GM12878 (cell line): ENCODE results near the gene GNAQ. TPM values are rescaled to one million over a fixed set of nuclear protein-coding genes. Genes with fewer than 3 reads are reported as not detected.

Source experiments
- ATAC-seq: fragments of 200-7000 bp; cut with Tn5 transposase; 3 replicates; pipeline ENCODE4 v1.9.1; 2020; ENCODE audit warnings: mild to moderate bottlenecking, moderate library complexity
- BruUV-seq: library from RNA; stranded (reverse); fragments of 400-500 nt; replicated peaks from 2 replicates; lab custom pipeline; 2021; lab: Mats Ljungman, UMichigan
- CTCF ChIA-PET: fragments of 300-600 bp; sonication (Branson Sonifier 250); formaldehyde crosslinking; extraction: SDS; loops from one replicate; lab custom pipeline; 2021; ENCODE audit warnings: inconsistent platforms; lab: Yijun Ruan, JAX
- POLR2A ChIA-PET: fragments of 350-600 bp; formaldehyde crosslinking; extraction: SDS; loops from one replicate; lab custom pipeline; 2021; ENCODE audit warnings: inconsistent platforms; lab: Charles Lee
- RAD21 ChIA-PET: fragments of 300-600 bp; sonication (Branson Sonifier 250); formaldehyde crosslinking; loops from one replicate; lab custom pipeline; 2023; ENCODE audit warnings: antibody characterized with exemption; ENCODE audit not compliant: unreplicated experiment; lab: Charles Lee
- SMC1A ChIA-PET: fragments of 300-600 bp; sonication (Branson Sonifier 250); formaldehyde crosslinking; loops from one replicate; lab custom pipeline; 2023; ENCODE audit not compliant: unreplicated experiment, uncharacterized antibody; lab: Charles Lee
- DNase-seq: peaks from one replicate; pipeline ENCODE4 v3.0.0-alpha.2; 2011; ENCODE audit warnings: low read depth, low spot score
- FAIRE-seq: peaks from 3 replicates; lab custom pipeline; 2011; peaks lifted over from hg19 to GRCh38; lab: Jason Lieb, UNC
- H2AFZ ChIP-seq: 2 replicates; pipeline ENCODE4 v1.6.0; 2011; ENCODE audit warnings: low read depth, low read length, control low read depth; ENCODE audit not compliant: control insufficient read depth
- H3K27ac ChIP-seq: 2 replicates; pipeline ENCODE4 v1.5.1; 2011; ENCODE audit warnings: control low read depth; ENCODE audit not compliant: control insufficient read depth, insufficient read depth
- H3K27me3 ChIP-seq, 2 experiments: replicated peaks in 1 of 2; 2 replicates each; pipeline versions ENCODE4 v1.6.0 to v1.6.1; 2011; ENCODE audit warnings: low read length in 1 of 2; ENCODE audit not compliant: control insufficient read depth in 2 of 2, insufficient read depth in 2 of 2
- H3K36me3 ChIP-seq, 2 experiments: 2 replicates each; pipeline ENCODE4 v1.5.1; 2011; ENCODE audit warnings: low read length in 1 of 2; ENCODE audit not compliant: control insufficient read depth in 2 of 2, insufficient read depth in 2 of 2
- H3K4me1 ChIP-seq: 2 replicates; pipeline ENCODE4 v1.6.1; 2011; ENCODE audit warnings: mild to moderate bottlenecking, low read length, moderate library complexity, mixed read lengths; ENCODE audit not compliant: control insufficient read depth, insufficient read depth
- H3K4me2 ChIP-seq: 2 replicates; pipeline ENCODE4 v1.6.0; 2011; ENCODE audit warnings: control low read depth; ENCODE audit not compliant: control insufficient read depth, insufficient read depth
- H3K4me3 ChIP-seq: fragments of 200-600 bp; sonication (generic); 2 replicates; pipeline ENCODE4 v1.5.1; 2016
- H3K79me2 ChIP-seq: 2 replicates; pipeline ENCODE4 v1.6.0; 2011; ENCODE audit warnings: low read length; ENCODE audit not compliant: control insufficient read depth, insufficient read depth
- H3K9ac ChIP-seq: 2 replicates; pipeline ENCODE4 v1.8.0; 2011; ENCODE audit warnings: low read length, control low read depth, mixed read lengths; ENCODE audit not compliant: control insufficient read depth, insufficient read depth
- H3K9me3 ChIP-seq: replicated peaks from 3 replicates; pipeline ENCODE4 v1.5.1; 2011; ENCODE audit warnings: mild to moderate bottlenecking, low read length; ENCODE audit not compliant: control insufficient read depth, insufficient read depth
- H4K20me1 ChIP-seq: 2 replicates; pipeline ENCODE4 v1.6.0; 2011; ENCODE audit not compliant: control insufficient read depth, insufficient read depth
- ASH2L ChIP-seq: fragments of 300-600, 200-600 bp; sonication (generic); IDR thresholded peaks from 2 replicates; pipeline ENCODE4 v1.6.1; 2017; ENCODE audit warnings: low read depth, mild to moderate bottlenecking, borderline replicate concordance
- E2F8 ChIP-seq: fragments of 450-650 bp; IDR thresholded peaks from 2 replicates; pipeline ENCODE4 v1.6.1; 2018; ENCODE audit warnings: mild to moderate bottlenecking, low read depth, moderate library complexity; ENCODE audit not compliant: partially characterized antibody
- IKZF2 ChIP-seq, 2 experiments: fragments of 450-650 bp; IDR thresholded peaks; 2 replicates each; pipeline ENCODE4 v1.6.1; 2017; ENCODE audit warnings: mild to moderate bottlenecking in 2 of 2, moderate library complexity in 2 of 2
- MYC ChIP-seq: IDR thresholded peaks from 2 replicates; pipeline ENCODE4 v1.6.1; 2011; ENCODE audit warnings: mild to moderate bottlenecking, low read length, moderate library complexity, inconsistent platforms; ENCODE audit not compliant: insufficient read depth, insufficient replicate concordance, insufficient read length, severe bottlenecking
- PBX3 ChIP-seq: IDR thresholded peaks from 2 replicates; pipeline ENCODE4 v1.6.1; 2011; ENCODE audit warnings: mild to moderate bottlenecking, low read depth, low read length, moderate library complexity; ENCODE audit not compliant: insufficient replicate concordance
- PRDM15 ChIP-seq: fragments of 450-650 bp; formaldehyde crosslinking; IDR thresholded peaks from 2 replicates; pipeline ENCODE4 v1.4.0; 2020; ENCODE audit warnings: mild to moderate bottlenecking, moderate library complexity
- RFX5 ChIP-seq: IDR thresholded peaks from 2 replicates; pipeline ENCODE4 v1.6.1; 2011; ENCODE audit warnings: low read depth, low read length, improper control_type of control experiment
- SIX5 ChIP-seq: IDR thresholded peaks from 2 replicates; pipeline ENCODE4 v1.6.1; 2011; ENCODE audit warnings: mild to moderate bottlenecking, low read depth, low read length, moderate library complexity; ENCODE audit not compliant: severe bottlenecking
- SRF ChIP-seq, 2 experiments: IDR thresholded peaks; 2 replicates each; pipeline ENCODE4 v1.6.1; 2011; ENCODE audit warnings: low read depth in 2 of 2, low read length in 2 of 2, mild to moderate bottlenecking in 1 of 2, moderate library complexity in 1 of 2
- SUZ12 ChIP-seq: fragments of 200-600 bp; sonication (generic); IDR thresholded peaks from one replicate; pipeline ENCODE4 v1.6.1; 2018; ENCODE audit warnings: antibody characterized with exemption, mild to moderate bottlenecking; ENCODE audit not compliant: unreplicated experiment
- TARDBP ChIP-seq: IDR thresholded peaks from 2 replicates; pipeline ENCODE4 v1.6.1; 2016; ENCODE audit warnings: borderline replicate concordance
- TBL1XR1 ChIP-seq: IDR thresholded peaks from 2 replicates; pipeline ENCODE4 v1.6.1; 2012; ENCODE audit warnings: low read depth, low read length, improper control_type of control experiment
- ZBTB11 ChIP-seq: fragments of 450-650 bp; formaldehyde crosslinking; IDR thresholded peaks from 2 replicates; pipeline ENCODE4 v1.5.0; 2022; ENCODE audit warnings: mild to moderate bottlenecking, missing genetic modification characterization
- WGBS: methylation state at CpG from one replicate; pipeline ENCODE4 v1.1.6; 2016; ENCODE audit warnings: low lambda C conversion rate; ENCODE audit not compliant: insufficient replicate concordance, insufficient coverage; ENCODE audit errors: missing lambda C conversion rate; 5-methylcytosine and 5-hydroxymethylcytosine counted together
- in situ Hi-C: fragments of 300-500 bp; cut with MboI; formaldehyde crosslinking; loops from 9 replicates; pipeline ENCODE4 v1.14.3; 2018; ENCODE audit warnings: mixed read lengths
- intact Hi-C: fragments of 100-400 bp; cut with micrococcal nuclease; formaldehyde crosslinking; loops from one replicate; pipeline ENCODE4 v1.14.2; 2022; ENCODE audit not compliant: unreplicated experiment
- polyA plus RNA-seq, 11 experiments: library from polyadenylated mRNA; depleted of rRNA in 4 of 11; unstranded in 6 of 11; stranded (reverse) in 5 of 11; fragments of >200 nt; fragmentation: Nextera tagmentation in 4 of 11; fragmentation: Illumina TruSeq in 1 of 11; extraction: Ambion mirVana in 4 of 11; extraction: Trizol in 1 of 11; gene quantifications; 1 replicate in 1 of 11; 2 replicates in 10 of 11; pipeline versions ENCODE4 v1.2.1 to v1.2.3, GENCODE V29; 2011 to 2016; ENCODE audit warnings: inconsistent platforms in 2 of 11, missing spikeins in 2 of 11, low read depth in 1 of 11
- total RNA-seq, 4 experiments: library from RNA; depleted of rRNA in 3 of 4; stranded (reverse); fragments of >200 nt in 3 of 4; fragmentation: Illumina TruSeq in 1 of 4; extraction: Trizol in 1 of 4; gene quantifications; 2 replicates each; pipeline versions ENCODE4 v1.2.1 to v1.2.3, GENCODE V29; 2013 to 2021

Gene GNAQ
- total and polyA plus RNA-seq, 10 of the 15 experiments (the other 5 are each of a cell fraction or from before 2014, with no cell fraction given) = 0.15 to 47.2 (median 0.49) TPM

- Histone ChIP-seq H3K4me3 (no peak overlapping the region), H3K79me2 (no peaks in the 10 kb centered on the region), H3K36me3 (no peaks in the 10 kb centered on the region), H3K27ac (no peak overlapping the region), H3K9ac (no peak overlapping the region), H3K4me1 (no peaks in the 10 kb centered on the region), H3K4me2 (no peak overlapping the region), H3K9me3 (no peaks in the 10 kb centered on the region), H3K27me3 (no peaks in the 10 kb centered on the region), H4K20me1 (no peaks in the 10 kb centered on the region), H2AFZ (no peak overlapping the region)
- in situ Hi-C loops (no loop called here), intact Hi-C loops (no loop called here)
- no TSS peak for BruUV-seq
- RAD21 ChIA-PET = no interaction called here
- SMC1A ChIA-PET = interaction anchor here (0.6 to 1.6 kb wide), 3 partner anchors 12 to 66 kb away, joined by 3 to 4 read pairs (median 3); no protein-coding TSS in a partner anchor
- CTCF ChIA-PET = no interaction called here
- 43% methylated on average over 2 of the region's 2 CpGs for WGBS
- ATAC-seq (no peak), DNase-seq (no peak), FAIRE-seq (no peak)
- POLR2A ChIA-PET = no interaction called here
- TF ChIP-seq ZBTB11 (CRISPR knock-in tag) (no peak), SUZ12 (no peak), E2F8 (no peak), ASH2L (no peak), PBX3 (no peak), SIX5 (no peak), TBL1XR1 (no peak), IKZF2 (IDR thresholded peaks at IDR 0.05) (no peak), SRF (IDR thresholded peaks at IDR 0.05; ENCODE audit: low read depth in 2 of 2, low read length in 2 of 2) (no peak), RFX5 (no peak), TARDBP (no peak), PRDM15 (no peak), MYC (no peak)
These were observed 246.3 kb downstream of the GNAQ start for GRCh38 chr9:77785341-77785740.
